Embryonic facial prominence (tissue), 1 donor: ENCODE results near the gene MKS1.

Experiments used
- DNase-seq: peaks from one replicate; pipeline ENCODE4 v3.0.0-alpha.2; 2016; ENCODE audit errors: extremely low spot score

The MKS1 gene

DNA sequence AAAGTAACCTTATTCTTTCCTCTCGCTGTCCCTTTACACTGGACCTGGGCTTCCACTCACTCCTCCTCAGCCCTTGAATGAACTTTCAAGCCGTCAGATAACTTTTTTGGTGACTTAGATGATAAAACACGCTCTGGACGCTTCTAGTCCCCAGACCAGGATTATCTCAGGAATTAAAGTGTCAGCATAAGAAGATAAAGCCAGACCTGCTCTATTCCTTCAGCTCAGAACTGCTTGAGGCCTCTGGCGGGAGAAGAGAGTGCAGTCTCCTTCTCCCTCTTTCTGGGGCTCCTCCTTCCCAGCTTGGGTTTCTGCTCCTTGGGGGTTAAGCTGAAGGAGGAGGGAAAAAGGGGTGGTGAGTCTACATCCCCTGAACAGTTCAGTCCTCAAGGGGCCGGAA, 25.9 kb upstream of the MKS1 start:
- no peak for DNase-seq

DNA sequence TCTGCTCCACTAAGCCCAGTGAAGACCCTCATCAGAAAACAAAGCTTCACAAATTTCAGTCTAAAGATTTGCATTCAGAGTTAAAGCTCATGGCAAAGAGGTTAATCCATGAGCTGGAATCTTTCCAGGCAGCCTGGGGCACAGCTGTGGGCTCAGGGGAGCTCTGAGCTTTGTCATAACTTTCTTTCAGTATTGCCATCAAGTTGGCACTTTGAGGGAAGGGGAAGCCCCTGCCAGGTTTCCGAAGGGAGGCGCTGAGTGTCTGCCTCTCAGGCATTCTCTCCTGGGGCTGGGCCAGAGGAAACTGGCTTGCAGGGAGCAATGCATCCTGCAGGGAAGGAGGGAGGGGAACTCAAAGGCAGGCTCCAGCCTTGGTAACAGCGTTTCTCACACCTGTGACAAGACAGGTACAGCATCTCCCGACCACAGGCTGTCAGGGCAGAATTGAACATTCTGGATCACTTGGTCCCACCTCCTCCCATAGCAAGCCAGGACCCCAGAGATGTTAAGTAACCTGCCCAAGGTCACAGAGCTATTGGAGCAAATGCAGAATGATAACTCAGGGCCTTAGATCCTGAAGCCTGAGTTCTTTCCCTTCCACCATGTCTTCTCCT, 23.2 kb upstream of the MKS1 start:
- DNase-seq = no peak

DNA sequence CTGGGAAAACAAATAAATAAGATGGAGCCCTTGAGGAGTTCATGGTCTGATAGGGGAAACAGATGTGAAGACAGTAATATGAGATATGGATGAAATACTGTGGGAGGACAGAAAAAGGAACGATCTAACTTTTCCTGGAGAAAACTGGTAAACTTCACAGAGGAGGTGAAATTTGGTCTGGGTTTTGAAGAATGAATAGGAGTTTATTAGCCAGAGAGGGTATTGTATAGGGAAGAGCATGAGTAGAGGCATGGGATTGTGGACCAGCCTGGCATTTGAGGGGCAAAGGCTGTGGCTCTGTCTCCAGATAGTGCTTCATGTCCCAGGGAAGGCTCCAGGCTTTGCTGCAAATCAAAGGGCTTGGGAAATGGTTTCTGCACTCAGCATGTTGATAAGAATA, 20.9 kb upstream of the MKS1 start:
- no peak for DNase-seq

DNA sequence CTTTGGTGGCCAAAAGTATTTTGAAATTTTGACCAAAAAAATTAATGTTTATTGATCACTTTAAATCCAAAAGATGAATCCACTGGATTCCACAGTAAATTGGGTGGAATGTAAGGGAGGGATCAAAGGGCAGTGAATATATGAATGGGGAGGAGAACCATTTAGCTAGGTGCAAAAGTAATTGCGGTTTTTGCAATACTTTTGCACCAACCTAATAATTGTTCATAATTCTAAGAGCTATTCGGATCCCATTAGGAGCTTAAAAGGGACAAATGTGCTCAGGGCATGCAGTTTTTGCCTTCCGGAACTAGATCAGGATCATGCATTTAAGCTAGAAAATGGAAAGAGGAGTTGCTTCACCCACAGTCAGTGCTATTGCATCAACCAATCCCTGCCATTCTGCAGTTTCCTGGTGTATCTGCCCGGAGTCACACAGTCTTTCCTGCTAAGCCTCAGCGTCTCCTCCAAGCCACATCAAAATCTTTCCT, 19.1 kb upstream of the MKS1 start, which contains the start of gene LPO:
TSS of gene LPO (plus strand) at position 438 of the 488 bp plus-strand sequence. CDS start 4,396 bp downstream, outside the sequence.
- DNase-seq = no peak

DNA sequence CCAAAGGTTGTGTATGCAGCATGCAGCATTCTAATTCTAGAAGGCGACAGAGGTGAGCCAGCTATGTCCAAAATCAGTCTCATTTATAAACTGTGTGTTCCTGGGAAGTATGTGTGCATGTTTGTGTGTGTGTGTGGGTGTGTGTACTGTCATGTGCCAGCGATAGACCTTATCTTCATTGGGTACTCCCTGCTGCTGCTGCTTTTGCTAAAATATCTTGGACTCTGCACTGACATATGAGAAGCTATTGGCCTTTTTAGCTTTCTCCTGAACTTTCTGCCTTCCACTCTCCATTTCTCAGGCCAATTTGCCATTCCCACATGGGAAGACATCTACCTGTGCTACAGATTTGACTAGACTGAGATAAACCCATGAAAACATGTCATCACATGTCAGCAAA, 17.3 kb upstream of the MKS1 start:
- DNase-seq = no peak

DNA sequence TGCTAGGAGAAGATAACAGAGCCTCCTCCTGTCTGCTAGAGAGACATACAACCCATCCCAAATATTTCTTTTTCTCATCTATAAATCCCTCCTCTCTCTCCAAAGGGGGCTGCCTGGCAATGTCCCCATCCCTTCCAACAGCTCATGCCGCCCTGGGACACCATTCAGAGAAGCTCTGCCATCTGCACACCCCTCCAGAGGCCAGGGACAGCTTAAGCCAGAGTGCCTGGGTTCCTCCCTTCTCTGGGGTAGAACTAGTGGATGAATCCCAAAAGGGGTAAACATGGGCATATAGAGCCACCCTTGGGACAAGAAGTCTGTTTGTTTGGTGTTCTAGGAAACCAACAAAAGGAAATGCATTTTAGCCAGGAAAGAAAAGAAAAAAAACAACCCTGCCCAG, 16.8 kb upstream of the MKS1 start:
- DNase-seq = no peak

DNA sequence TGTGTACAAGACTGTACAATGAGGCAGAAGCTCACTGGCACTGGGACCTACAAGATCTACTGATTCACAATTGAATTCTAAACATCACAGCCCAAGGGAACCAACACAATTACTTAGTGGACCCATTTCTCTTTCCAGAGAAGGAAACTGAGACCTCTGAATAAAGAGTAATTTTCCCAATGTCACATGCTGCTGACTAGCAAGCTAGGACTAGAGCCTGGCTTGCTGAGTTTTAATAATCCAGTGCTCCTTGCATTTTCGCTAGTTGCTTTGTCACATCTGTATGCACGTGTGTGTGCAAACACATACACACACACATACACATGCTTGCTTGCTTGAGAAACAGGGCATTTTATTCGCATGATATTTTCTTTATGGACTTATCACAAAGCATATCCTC, 15.5 kb upstream of the MKS1 start:
- no peak for DNase-seq

DNA sequence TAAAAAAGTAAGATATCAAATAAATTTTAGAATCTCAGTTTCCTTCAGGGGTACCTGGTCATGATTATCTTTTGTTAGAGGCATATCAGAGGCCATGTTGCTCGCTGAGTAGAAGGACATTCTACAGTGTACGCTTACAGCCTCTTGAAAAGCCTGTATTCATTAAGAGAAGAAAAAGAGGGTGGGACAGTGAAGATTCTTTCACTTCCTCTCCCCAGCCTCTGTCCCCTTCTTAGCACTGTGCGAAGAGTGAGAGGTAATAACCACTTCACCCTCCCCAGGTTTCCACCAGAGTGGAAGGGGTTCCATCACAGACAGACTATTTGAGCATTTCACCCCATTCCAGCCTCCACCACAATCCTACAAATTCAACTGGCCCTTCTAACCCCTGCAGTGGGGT, 14.5 kb upstream of the MKS1 start:
- no peak for DNase-seq

DNA sequence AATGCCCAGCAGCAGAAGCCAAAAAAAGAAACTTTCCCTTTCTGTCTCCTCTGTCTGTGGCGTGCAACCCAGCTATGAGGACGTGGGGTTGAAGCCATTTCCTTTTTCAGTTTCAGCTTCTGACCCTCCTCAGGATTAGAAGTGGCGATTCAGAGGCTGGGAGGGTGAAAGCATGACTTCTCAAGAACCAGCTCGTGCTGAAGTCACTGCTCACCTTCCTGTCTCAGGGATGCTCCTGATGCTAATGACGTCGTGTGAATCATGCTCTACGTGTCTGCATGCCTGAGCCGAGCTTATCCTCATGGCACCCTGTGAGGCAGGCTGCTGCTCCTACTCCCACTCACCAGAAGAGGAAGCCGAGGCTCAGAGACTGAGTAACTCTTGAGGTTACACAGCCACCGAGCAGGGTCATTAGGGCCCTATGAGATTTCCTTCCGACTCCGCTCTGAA, 13.7 kb upstream of the MKS1 start:
- no peak for DNase-seq

DNA sequence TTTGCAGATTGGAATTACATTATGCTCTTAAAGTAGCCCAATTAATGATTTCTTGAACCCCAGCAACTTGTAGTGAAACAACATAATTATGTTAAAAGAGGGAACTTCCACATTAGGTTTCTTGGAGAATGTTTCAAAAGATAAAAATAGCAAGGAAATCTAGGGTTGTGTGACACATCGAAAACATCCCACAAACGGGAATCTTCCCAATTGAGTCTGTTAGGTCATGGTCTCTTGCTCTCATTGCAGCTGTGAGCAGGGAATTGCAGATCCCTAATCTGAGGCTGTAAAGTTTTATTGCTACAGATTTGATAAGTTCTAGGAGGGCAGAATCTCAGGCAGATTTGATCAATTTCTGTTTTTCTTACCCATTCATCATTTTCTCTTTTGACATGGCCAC, 12.6 kb upstream of the MKS1 start:
- DNase-seq = no peak

DNA sequence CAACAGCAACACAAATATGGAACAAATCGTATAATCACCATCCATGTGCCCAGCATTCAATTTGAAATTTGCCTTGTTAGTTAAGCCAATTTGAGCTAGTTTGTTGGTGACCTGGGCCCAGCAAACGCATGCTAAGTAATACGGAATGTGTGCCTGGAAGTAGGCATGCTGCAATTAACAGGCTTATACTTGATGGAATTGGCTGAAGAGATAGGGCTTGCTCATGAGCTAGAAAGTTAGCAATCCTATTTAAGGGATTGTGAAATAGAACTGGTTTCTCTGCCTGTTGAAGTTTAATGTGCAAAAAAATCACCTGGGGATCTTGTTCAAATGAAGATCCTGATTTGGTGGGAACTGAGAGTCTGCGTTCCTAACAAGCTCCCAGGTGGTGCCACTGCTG, 10.8 kb upstream of the MKS1 start:
- DNase-seq = no peak

DNA sequence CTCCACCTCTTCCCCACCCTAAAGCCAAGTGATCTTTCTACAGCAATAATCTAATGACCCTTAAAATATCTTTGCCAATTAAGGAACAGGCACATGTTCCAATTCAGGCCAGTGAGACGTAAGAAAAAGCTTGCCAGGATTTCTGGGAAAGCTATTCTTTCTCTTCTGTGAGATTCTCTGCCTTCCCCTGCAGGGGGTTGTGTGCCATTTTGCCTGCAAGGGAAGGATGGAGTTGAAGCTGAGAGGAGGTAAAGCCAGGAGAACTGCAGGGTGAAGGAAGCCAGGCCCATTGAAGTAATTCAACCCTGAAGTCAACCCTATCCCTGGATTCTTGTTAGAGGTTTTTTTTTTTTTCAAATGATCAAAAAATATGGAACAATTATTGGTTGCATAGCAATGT, 10.3 kb upstream of the MKS1 start:
- DNase-seq = no peak

DNA sequence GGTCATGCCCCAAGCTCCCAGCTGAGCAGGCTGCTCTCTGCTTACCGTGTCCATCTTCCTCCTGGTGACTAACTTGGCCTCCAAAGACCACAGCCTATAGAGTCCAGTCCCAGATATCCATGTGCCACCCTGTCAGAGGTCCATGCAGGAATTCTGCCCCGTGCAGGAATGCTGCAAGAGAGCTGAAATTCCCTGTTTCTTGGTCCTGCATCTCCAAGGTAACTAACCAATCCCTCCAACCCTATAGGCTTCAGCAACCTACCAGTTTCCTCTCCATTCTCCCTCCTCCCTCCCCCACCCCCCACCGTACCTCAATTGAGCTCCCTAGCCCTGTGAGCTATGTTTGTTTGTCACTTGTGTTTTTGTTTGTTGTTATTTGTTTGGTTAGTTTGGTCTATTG, 9.6 kb upstream of the MKS1 start:
- DNase-seq = no peak

DNA sequence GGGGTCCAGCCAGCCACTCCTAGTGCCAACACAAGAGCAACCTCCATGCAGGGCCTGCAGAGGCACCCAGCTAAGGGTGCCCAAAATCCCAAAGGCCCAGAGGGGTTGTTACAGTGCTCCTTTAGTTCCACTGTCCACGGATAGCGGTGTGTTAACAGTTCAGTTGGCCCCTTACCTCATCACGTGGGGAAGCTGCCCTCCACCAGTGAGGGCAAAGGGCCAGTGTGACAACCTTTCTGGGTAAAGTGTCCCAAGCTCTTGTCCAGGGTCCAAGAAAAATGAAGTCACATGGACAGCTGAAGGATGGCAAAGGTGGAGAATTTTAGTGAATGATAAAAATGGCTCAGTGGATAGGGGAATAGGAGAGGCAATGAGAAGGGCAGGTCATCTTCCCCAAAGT, 8.7 kb upstream of the MKS1 start:
- DNase-seq = no peak

DNA sequence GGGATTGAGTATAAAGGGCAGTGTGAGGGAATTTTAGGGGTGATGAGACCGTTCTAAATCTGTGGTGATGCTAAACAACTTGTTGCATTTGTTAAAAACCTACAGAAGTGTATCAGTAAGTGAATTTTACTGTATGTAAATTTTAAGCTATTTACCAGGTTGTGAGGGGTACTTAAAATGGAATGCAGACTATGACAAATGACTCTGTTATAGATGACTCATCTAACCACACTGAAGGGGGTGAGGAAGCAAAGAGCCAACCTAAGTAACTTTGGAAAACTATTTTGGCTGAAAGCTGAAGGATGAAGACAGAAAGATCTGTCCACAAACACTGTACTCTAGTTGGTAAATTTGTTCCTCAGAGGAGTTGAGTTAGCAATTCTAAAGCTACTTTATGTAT, 5.3 kb upstream of the MKS1 start:
- DNase-seq = no peak

DNA sequence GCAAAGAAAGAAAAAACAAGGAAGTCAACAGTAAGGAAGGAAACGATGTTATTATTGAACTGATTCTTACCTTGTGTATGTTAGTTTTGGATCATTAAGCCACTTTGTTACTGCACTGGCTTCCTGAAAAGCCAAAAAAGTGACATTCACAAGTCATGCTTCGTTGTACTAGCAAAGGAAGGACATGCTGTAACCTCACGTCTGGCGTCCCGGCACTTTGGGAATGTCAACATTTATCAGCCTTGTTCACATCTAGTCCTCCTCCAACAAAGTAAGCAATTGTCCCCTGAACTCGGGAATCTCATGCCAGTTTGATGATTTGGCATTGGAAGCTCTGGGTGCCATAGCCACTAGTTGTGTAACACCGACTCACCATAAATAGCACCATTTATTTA, 731 bp upstream of the MKS1 start:
- DNase-seq = no peak

DNA sequence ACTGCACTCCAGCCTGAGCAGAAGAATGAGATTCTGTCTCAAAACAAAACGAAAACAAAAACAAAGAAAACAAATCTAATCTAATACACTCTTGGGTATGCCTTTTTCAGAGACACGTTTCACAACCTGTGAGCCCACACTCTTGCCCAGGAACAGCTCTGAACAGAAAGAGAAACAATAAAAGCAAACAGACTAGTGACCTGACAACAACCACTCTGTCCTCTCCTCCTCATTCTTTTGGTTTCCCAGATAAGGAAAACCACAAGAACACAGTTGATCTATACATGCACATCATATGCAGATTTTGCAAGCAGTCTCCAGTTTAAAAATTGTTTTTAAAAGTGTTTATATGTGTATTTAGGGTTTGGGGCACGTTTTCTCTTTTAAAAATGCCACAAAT, 1.3 kb downstream of the MKS1 start:
- DNase-seq = no peak

DNA sequence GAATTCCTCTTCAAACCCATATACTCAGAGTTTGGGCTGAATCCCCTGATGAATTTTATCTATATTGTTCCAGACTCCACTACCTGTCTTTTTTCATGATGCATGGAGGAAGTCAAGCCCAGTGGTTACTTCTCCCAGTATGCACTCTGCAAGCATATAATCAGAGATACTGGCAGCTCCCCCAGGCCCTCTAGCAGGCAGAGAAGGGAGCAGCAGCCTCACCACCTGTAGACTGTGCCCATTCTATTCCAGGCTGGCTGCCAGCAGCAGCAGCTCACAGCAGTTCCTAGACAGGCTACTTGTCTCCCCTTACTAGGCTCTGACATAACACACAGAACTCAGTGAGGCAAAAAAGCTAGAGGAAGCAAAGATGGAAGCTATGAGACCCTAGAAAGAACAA, 3.4 kb downstream of the MKS1 start:
- no peak for DNase-seq

DNA sequence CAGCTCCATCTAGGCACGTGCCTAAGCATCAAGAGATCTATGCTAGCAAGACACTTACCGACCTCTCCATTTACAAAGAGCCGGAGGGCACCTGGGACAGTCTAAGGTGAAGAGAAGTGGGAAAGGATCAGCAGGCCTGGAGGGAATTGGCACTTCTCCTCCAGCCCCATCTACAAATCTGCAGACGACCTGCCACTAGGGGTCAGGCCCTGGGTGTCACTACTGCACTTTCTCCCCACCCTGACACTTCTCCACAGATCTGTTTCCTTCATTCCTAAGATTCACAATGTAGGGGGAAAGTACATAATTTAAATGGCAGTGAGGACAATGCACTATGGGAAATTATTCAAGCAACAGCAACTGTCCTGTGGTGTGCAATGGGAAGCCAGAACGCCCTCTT, 8.1 kb downstream of the MKS1 start:
- DNase-seq = no peak

DNA sequence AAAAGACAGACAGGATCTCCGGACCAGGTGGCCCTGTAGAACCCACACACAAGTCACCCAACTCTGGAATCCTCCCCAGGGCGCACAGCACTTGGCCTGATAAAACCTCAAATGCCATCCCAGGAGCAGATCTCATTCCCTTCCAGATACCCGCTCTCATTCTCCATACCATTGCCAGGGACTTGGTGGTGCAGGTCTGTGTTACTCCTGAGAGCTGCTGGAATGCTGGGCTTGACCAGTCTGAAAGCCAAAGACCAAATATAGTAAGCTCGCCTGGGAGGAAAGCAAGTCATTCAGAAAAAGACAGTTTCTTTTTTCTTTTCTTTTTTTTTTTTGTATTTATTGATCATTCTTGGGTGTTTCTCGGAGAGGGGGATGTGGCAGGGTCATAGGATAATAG, 10.7 kb downstream of the MKS1 start:
- DNase-seq = no peak

DNA sequence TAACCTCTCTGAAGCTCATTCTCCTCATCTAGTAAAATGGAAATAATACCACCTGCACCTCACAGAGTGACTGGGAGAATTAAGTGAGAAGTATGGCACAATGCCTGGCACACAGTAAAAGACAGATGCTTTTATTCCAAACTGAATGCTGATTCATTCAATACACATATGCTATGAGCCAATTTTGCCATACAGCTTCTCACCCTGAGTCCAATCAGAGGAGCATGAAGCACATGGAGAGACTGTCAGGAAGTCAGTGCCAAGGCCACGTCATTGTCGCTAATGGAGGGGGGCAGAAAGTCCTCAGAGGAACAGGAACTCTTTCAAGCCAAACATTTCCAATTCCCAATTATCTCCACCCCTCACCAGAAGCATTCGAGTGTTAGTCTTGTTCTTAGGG, 11.6 kb downstream of the MKS1 start:
- no peak for DNase-seq

DNA sequence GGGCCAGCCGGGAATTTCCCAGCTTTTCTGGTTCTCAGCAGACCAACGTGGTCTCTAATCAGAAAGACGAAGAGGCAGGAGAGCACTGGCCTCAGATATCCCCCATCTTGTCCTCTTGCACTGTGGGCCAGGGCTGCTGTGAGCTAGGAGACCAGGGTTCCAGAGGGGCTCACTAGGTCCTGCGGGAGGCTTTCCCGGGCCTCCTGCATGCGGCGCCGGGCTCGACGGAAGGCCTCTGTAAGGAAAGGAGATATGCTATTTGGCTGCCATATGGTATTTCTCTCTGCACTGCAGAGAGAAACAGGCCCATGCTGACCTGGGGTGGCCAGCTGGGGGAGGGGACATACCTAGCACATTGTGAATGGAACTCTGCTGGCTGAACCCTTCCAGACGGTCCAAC, 13.1 kb downstream of the MKS1 start:
- no peak for DNase-seq

DNA sequence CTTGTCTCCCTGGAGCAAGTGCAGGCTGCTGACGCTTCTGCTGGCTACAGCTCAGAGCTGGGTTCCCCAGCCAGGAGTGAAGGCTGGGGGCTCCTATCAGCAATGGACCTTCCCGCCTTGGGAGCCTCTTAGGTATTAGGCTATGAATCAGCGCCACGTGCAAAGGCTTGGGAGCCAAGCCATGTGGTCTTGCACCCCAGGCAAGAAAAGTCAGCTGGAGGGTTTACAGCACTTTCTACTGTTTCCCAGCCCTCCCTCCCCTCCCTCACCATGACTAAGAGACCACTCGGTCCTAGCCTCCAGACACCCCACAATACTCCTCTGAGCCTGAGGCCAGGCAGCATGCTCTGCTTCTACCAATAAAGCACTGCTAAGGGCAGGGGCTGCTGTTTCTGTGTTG, 14.3 kb downstream of the MKS1 start:
- DNase-seq = no peak

DNA sequence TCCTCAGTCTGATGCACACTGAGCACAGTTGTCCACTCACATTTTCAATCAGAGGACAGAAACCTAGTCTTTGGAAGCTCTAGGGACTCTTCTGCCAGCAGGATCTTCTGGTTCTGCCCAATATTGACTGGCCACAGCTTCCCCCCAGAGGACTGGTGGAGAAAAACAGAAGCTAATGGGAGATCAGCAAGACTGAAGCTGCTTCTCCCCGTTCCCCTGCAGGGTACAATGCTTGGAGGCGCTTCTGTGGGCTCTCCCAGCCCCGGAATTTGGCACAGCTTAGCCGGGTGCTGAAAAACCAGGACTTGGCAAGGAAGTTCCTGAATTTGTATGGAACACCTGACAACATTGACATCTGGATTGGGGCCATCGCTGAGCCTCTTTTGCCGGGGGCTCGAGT, 16.2 kb downstream of the MKS1 start:
- no peak for DNase-seq
